ENCODE measurements around the gene SLC8B1.

Gene SLC8B1

GRCh38 chr12:113322343-113322742, 12.6 kb downstream of the SLC8B1 start:
- no peak for DNase-seq (ENCODE audit: low read depth, low spot score)

GRCh38 chr12:113320401-113320800, 14.5 kb downstream of the SLC8B1 start:
- DNase-seq (ENCODE audit: low read depth, low spot score) = no peak

GRCh38 chr12:113318900-113319628, 15.8 kb downstream of the SLC8B1 start:
- DNase-seq (ENCODE audit: low read depth, low spot score) = no peak

- DNase-seq (ENCODE audit: low read depth, low spot score) = no peak
Observed at GRCh38 chr12:113318046-113318656, 16.8 kb downstream of the SLC8B1 start.

GRCh38 chr12:113317122-113317521, 17.8 kb downstream of the SLC8B1 start:
- DNase-seq (ENCODE audit: low read depth, low spot score) = no peak

GRCh38 chr12:113316155-113316554, 18.8 kb downstream of the SLC8B1 start:
- DNase-seq (ENCODE audit: low read depth, low spot score) = no peak

GRCh38 chr12:113315358-113315757, 19.6 kb downstream of the SLC8B1 start:
- no peak for DNase-seq (ENCODE audit: low read depth, low spot score)

GRCh38 chr12:113314121-113314529, 20.8 kb downstream of the SLC8B1 start:
- no peak for DNase-seq (ENCODE audit: low read depth, low spot score)

GRCh38 chr12:113310489-113310888, 24.4 kb downstream of the SLC8B1 start:
- DNase-seq (ENCODE audit: low read depth, low spot score) = no peak

- no peak for DNase-seq (ENCODE audit: low read depth, low spot score)
Observed at GRCh38 chr12:113306382-113306781, 28.5 kb downstream of the SLC8B1 start.

GRCh38 chr12:113305281-113305856, 29.5 kb downstream of the SLC8B1 start:
- no peak for DNase-seq (ENCODE audit: low read depth, low spot score)

- DNase-seq (ENCODE audit: low read depth, low spot score) = no peak
Observed at GRCh38 chr12:113302886-113303640, 31.8 kb downstream of the SLC8B1 start.

GRCh38 chr12:113302466-113302865, 32.4 kb downstream of the SLC8B1 start:
- no peak for DNase-seq (ENCODE audit: low read depth, low spot score)

GRCh38 chr12:113301811-113302210, 33.1 kb downstream of the SLC8B1 start:
- DNase-seq (ENCODE audit: low read depth, low spot score) = no peak

GRCh38 chr12:113299619-113300237, 35.2 kb downstream of the SLC8B1 start:
- no peak for DNase-seq (ENCODE audit: low read depth, low spot score)

GRCh38 chr12:113298861-113299545, 35.9 kb downstream of the SLC8B1 start:
- no peak for DNase-seq (ENCODE audit: low read depth, low spot score)

- DNase-seq (ENCODE audit: low read depth, low spot score) = no peak
Observed at GRCh38 chr12:113298472-113298817, 36.5 kb downstream of the SLC8B1 start.

GRCh38 chr12:113297621-113298471, 37.1 kb downstream of the SLC8B1 start:
- no peak for DNase-seq (ENCODE audit: low read depth, low spot score)

GRCh38 chr12:113297214-113297587, 37.7 kb downstream of the SLC8B1 start:
- DNase-seq (ENCODE audit: low read depth, low spot score) = no peak

GRCh38 chr12:113296557-113297213, 38.2 kb downstream of the SLC8B1 start:
- DNase-seq (ENCODE audit: low read depth, low spot score) = no peak
